Suprapubic skin (tissue), 3 donors: ENCODE data around the gene TBX4.

Source experiments
- EP300 ChIP-seq: sonication (generic); formaldehyde crosslinking; IDR thresholded peaks from one replicate; pipeline ENCODE4 v1.6.1; 2017; ENCODE audit warnings: antibody characterized with exemption
- POLR2A ChIP-seq, 2 donors: fragments of 450-650 bp; IDR thresholded peaks; one replicate each; pipeline ENCODE4 v1.6.1; 2017; ENCODE audit warnings: antibody characterized with exemption in 2 of 2, mild to moderate bottlenecking in 2 of 2, moderate library complexity in 2 of 2
- TF ChIP-seq, protein P1 (sequence below), 2 donors: fragments of 200-600 bp in 1 of 2; fragments of 450-650 bp in 1 of 2; sonication (generic) in 1 of 2; IDR thresholded peaks; one replicate each; pipeline ENCODE4 v1.5.1; 2016 to 2019; ENCODE audit warnings: antibody characterized with exemption in 2 of 2, mild to moderate bottlenecking in 1 of 2, moderate library complexity in 1 of 2

GRCh38 chr17:61459939-61460718 is 7.9 kb downstream of the TBX4 start:
- TF ChIP-seq, protein P1, sequence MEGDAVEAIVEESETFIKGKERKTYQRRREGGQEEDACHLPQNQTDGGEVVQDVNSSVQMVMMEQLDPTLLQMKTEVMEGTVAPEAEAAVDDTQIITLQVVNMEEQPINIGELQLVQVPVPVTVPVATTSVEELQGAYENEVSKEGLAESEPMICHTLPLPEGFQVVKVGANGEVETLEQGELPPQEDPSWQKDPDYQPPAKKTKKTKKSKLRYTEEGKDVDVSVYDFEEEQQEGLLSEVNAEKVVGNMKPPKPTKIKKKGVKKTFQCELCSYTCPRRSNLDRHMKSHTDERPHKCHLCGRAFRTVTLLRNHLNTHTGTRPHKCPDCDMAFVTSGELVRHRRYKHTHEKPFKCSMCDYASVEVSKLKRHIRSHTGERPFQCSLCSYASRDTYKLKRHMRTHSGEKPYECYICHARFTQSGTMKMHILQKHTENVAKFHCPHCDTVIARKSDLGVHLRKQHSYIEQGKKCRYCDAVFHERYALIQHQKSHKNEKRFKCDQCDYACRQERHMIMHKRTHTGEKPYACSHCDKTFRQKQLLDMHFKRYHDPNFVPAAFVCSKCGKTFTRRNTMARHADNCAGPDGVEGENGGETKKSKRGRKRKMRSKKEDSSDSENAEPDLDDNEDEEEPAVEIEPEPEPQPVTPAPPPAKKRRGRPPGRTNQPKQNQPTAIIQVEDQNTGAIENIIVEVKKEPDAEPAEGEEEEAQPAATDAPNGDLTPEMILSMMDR (IDR thresholded peaks at IDR 0.05): no peak
- TF ChIP-seq EP300 (no peak), POLR2A (IDR thresholded peaks at IDR 0.05) (no peak)
